GM18868 (cell line): ENCODE data around the gene DAAM2.

Source experiments
- ATAC-seq: cut with Tn5 transposase; IDR thresholded peaks from one replicate; pipeline ENCODE4 v1.9.1; 2021; ENCODE audit warnings: mild to moderate bottlenecking, moderate library complexity; ENCODE audit not compliant: unreplicated experiment

DAAM2 gene

DNA sequence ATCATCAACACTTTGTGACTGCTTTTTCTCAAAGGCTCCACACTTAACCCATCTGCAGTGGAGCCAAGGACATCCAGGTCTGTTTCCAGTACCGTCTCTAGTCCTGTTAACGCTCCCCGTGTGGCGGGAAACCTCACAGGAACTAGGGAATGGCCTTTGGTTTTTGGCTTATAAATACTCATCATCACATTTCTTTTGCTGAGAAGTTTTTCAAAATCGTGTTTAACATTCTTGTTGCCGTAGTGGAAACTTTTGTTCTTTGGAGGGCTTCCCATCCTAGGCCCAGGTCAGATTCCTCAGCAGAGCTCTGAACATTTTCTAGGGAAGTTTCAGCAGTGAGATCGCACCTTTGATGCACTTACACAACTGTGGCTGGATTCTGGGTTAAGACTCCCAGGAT is 24.6 kb downstream of the DAAM2 start:
- no peak for ATAC-seq

DNA sequence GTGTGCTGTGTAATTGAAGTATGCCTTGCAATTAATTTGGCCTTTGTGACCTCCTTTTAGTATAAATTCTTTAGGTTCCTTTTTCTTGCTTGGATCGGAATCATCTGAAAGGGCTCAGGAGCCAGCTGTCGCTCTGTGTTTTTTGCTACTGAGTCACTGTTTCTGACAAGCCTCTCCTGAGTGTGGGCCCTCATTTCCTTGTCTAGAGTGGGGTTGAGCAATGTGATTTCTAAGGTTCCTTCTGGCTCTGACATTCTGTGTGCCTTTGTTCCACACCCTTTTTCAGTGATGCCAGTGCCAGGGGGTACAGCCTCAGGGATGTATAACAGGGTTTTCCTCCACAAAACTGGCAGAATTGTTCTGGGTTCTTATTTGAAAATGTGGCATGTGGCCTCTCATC is 26.5 kb downstream of the DAAM2 start:
- no peak for ATAC-seq

DNA sequence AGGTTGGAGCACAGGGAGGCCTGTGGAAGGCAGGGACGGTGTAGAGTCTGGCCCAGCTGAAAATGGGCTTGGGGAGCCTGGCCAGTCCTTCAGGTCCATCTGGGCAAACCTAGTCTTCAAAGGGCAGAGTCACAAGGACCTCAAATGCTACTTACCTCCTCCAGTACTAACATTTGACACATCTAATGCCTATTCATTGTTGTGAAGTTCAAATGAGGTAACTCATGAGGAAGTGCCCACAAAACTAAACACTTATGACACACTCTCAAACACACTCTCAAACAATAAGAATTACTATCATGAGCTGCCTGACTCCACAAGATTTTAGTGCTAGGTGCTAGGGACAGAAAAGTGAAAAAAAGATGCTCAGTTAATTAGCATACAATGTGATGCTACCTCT is 27.1 kb downstream of the DAAM2 start:
- no peak for ATAC-seq

DNA sequence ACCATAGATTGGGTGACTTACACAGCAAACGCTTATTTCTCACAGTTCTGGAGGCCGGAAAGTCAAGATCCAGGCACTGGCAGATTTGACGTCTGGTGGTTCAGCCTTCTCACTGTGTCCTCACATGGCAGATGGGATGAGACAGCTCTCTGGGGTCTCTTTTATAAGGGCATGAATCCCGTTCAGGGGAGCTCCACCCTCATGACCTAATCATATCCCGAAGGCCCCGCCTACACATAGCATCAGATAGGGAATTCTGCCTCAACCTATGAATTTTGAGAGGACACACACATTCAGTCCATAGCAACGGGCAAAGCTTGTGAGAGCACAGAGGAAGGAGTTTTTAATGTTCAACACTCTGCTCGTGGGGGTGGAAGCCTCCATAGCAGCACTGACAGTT is 27.5 kb downstream of the DAAM2 start:
- no peak for ATAC-seq

- ATAC-seq, result no peak
These were observed 28.4 kb downstream of the DAAM2 start for GRCh38 chr6:39820553-39820952.

GRCh38 chr6:39821046-39821740 is 29.0 kb downstream of the DAAM2 start:
- ATAC-seq, result no peak

GRCh38 chr6:39821742-39822532 is 29.8 kb downstream of the DAAM2 start:
- no peak for ATAC-seq

DNA sequence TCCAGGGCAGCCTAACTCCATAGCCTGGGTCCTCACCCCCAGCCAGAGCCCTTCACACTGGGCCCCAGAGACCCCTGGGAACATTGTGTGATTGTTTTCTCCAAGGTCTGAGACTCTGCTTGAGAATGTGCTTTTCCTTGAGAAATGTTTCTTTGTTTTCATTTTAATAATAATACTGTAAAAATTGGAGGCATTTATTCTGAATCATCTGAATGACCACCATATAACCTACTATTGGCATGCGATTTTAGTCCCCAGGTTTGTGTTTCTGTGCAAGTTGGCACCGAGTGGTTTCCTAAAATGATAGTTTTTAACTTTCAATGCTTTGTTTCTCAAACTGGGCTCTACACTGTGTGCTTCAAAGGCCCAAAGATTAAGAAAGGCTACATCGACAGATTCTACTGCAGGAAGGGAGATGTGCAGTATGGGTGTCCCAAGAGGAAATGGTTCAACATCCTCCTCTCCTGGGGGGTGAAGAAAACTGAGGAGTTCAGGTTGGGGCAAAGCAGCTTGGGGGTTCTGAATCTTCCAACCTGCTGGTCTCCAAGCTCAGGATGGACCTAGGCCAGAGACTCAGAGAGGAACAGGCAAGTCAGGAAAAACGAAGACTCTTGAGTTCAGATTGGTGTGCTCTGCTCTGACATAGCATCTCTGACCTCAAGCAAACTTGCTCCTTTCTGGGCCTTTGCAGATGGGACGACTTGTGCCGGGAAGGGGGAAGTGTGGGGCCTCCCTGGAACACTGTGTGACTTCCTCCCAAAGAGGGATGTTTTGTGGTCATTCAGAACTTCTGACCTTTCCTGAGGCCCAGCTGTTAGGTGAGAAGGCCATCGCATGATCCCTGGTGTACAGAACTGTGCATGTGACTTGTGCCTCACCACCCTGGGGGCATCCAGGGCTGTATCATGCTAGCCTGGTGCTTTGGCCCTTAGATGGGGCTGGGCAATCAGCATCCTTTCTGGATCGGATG is 31.0 kb downstream of the DAAM2 start:
- ATAC-seq, result no peak

- no peak for ATAC-seq
These were observed 32.1 kb downstream of the DAAM2 start for GRCh38 chr6:39824030-39824926.

DNA sequence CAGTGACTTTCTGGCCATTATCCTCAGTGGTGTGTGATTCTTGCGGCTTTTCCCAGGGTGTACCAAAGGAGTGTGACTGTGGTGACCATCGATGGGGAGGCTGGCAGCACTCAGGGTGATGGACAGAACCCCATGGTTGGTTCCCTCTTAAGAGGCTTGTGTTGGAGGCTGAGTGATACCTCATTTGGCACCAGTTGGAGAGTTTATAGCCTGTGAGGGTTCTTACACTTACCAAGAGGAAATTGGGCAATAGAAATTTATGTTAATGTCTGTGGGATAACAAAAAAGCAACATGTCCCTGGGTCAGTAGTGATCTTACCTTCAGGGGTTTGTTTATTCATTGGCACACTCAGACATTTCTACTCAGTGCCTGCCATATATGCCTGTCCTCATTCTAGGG is 37.2 kb downstream of the DAAM2 start:
- ATAC-seq, result no peak

DNA sequence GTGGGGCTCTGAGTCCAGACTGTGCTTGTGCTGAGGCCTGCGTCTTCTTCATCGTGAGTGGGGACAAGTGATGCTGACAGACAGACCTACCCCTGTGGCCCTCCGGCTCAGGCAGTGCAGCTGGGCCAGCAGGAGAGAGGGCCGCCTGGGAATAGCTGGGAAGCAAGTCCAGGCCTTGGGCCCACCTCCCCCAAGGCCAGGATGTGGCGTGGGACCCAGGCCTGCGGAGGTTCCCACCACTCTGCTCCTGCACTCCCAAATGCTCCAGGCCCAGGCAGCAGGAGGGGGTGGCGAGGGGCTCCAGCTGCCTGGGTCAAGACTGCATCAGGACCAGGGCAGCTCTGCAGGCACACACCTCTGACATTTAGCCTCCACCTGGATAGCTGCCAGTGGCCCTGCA is 38.3 kb downstream of the DAAM2 start:
- ATAC-seq, result no peak

DNA sequence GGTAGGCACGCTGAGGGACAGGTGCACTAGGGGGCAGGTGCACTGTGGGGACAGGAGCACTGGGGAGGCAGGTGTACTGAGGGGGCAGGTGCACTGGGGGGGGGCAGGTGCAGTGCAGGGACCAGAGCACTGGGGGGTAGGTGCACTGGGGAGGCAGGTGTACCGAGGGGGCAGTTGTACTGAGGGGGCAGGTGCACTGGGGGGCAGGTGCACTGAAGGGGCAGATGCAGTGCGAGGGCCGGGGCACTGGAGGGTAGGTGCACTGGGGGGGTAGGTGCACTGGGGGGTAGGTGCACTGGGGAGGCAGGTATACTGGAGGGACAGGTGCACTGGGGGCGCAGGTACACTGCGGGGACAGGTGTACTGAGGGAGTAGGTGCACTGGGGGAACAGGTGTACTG is 39.5 kb downstream of the DAAM2 start:
- ATAC-seq, result no peak

DNA sequence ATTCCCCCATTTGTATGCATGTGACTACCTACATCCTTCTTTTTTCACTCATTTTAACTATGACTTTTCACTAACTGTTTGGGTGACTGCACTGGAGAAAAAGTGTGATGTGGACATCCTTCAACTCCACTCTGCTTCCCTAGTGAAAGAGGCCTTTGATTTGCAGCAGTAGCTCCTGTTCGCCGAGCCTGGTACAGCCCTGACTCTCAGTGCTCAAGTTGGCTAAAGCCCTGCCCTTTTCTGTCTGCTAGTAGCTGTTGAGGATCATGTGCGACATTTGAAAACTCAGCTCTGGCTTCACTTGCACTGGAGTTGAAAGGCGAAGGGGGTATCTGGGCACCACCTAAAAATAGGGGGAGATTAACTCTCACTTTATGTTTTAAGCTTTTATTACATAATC is 42.1 kb downstream of the DAAM2 start:
- no peak for ATAC-seq

- ATAC-seq, result no peak
These were observed 42.7 kb downstream of the DAAM2 start for GRCh38 chr6:39834866-39835265.

DNA sequence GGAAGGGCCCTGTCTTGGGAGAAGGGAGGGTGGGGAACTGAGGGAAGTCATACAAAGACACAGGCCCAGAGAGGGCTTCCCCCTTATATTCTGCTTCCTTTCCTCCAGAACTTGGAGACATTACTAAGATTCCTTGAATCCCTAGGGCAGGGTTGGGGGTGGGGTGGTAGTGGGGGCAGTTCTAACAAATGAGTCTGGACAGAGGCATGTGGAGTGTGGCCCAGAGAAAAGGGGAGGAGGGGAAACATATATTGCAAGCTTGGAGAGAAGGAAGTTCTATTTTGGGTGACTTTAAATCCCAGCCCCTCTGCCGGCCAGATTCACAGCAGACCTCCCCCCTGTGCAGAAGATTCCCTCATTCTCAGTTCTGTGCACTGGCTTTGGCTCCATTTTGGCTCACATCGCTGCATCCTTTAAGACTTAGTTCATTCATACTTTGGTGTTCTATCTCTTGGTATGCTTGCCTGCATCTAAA is 43.7 kb downstream of the DAAM2 start:
- ATAC-seq, result no peak

DNA sequence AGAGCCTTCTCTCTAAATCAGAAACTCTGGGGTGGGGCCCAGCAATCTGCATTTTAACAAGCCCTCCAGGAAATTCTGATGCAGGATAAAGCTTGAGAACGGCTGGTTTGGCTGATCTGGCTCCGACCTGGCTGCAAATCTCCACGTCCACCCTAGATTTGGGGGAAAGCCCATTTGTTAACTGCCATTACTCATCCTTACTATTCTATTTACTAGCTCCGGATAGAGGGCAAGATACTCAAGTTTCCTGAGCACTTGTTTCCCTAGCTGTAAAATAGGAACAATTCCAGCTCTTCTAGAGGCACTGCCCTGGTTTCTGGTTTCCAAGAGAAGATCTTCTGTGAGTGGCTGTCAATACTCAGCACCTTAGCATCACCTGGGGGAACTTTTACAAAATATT is 44.4 kb downstream of the DAAM2 start:
- ATAC-seq, result no peak

DNA sequence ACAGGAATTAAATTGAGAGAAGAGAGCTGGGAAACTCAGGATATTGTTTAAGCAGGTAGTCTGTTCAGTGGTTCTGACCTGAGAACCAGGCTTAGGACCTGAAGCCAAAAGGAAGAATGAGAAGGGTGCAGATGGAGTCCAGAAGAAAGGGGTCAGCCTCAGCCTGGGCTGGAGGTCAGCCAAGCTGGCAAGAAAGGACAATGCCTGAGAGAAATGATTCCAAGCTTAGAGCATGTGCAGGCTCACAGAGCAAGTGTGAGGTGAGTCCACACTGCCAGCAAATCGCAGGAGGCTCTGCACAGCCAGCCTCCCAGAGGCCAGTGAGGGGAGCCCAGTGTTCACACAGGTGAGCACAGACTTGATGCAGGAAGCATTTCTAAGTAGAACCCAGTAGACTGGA is 47.3 kb downstream of the DAAM2 start:
- ATAC-seq, result no peak

- ATAC-seq, result no peak
These were observed 48.6 kb downstream of the DAAM2 start for GRCh38 chr6:39840781-39841180.

DNA sequence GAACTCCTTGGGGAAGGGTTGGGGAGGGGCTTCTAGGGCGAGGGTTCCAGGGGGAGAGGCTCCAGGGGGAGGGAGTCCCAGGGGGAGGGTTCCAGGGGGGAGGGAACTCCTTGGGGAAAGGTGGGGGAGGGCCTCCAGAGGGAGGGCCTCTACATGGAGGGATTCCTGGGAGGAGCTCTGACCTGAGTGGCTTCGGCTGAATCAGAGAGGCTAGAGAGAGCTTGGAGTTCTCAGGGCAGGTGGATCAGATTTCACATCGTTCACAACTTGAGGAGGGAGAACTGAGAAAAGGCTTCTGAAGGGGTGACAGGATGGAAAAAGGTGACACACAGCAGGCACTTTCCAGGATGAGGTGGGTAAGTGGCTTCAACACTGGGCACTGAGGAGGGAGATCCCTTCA is 49.1 kb downstream of the DAAM2 start:
- no peak for ATAC-seq

DNA sequence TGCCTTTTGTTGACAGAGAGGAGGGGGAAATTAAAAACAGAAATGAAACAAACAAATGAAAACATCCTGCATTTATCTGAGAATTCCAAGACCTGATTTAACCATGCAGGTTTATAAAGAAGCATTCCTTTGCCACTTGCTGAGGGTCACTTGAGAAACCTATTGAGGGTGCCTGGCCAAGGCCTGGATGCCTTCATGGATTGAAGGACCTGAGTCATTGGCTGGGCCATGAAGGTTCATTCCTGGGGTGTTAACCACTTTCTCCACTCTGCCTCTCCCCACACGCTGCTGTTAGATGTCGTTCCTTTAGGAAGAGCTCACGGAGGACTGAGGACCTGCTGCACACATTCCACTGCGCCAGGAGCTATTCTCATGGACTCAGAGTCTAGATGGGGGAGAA is 49.7 kb downstream of the DAAM2 start:
- no peak for ATAC-seq
